Muscle of back (tissue), 11 donors: ENCODE data around the gene PLCXD1. TPM values are rescaled to one million over a fixed set of nuclear protein-coding genes. Genes with fewer than 3 reads are reported as not detected.

ENCODE experiments used
- DNase-seq, 3 donors: peaks; one replicate each; pipeline versions ENCODE4 v3.0.0 to v3.0.0-alpha.2; 2013
- polyA plus RNA-seq, 10 donors: library from polyadenylated mRNA; unstranded; fragments of 120-200 nt; gene quantifications; one replicate each; pipeline ENCODE4 v1.2.1, GENCODE V29; 2013; ENCODE audit not compliant: insufficient read length in 10 of 10

The PLCXD1 gene
- polyA plus RNA-seq, 10 donors, result 10.7 to 25.5 (median 13.7) TPM

- no peak for DNase-seq
These were observed 51.9 kb downstream of the PLCXD1 start for GRCh38 chrX:332916-333610.

- DNase-seq, result no peak
These were observed 52.6 kb downstream of the PLCXD1 start for GRCh38 chrX:333611-334311.

GRCh38 chrX:334331-334891 is 53.2 kb downstream of the PLCXD1 start:
- no peak for DNase-seq

GRCh38 chrX:334971-335757 is 54.0 kb downstream of the PLCXD1 start:
- DNase-seq, result no peak

GRCh38 chrX:335758-336155 is 54.6 kb downstream of the PLCXD1 start:
- DNase-seq, result no peak

GRCh38 chrX:336227-336626 is 55.0 kb downstream of the PLCXD1 start:
- no peak for DNase-seq

GRCh38 chrX:337331-337831 is 56.2 kb downstream of the PLCXD1 start:
- no peak for DNase-seq

- no peak for DNase-seq
These were observed 57.2 kb downstream of the PLCXD1 start for GRCh38 chrX:338281-338835.

GRCh38 chrX:338836-339400 is 57.7 kb downstream of the PLCXD1 start:
- DNase-seq, result no peak

GRCh38 chrX:340121-340520 is 58.9 kb downstream of the PLCXD1 start:
- no peak for DNase-seq

- DNase-seq, result no peak
These were observed 59.7 kb downstream of the PLCXD1 start for GRCh38 chrX:340641-341423.

GRCh38 chrX:341541-342101 is 60.4 kb downstream of the PLCXD1 start:
- no peak for DNase-seq

- DNase-seq, result no peak
These were observed 63.3 kb downstream of the PLCXD1 start for GRCh38 chrX:344371-344901.

GRCh38 chrX:345020-345925 is 64.1 kb downstream of the PLCXD1 start:
- no peak for DNase-seq

- no peak for DNase-seq
These were observed 65.0 kb downstream of the PLCXD1 start for GRCh38 chrX:346034-346813.

GRCh38 chrX:347351-348117 is 66.4 kb downstream of the PLCXD1 start:
- no peak for DNase-seq

GRCh38 chrX:348461-349117 is 67.4 kb downstream of the PLCXD1 start:
- DNase-seq, result no peak
